ENCODE results near the gene PLAA. TPM values are rescaled to one million over a fixed set of nuclear protein-coding genes. Genes with fewer than 3 reads are reported as not detected.

The PLAA gene
- total RNA-seq, 1 experiment from 2014 or later: 28.1 TPM

- H3K4me1 Mint-ChIP-seq (ENCODE audit: low read depth, unreplicated experiment): no peaks in the 10 kb centered on the region
- CTCF ChIA-PET: no interaction called here
- DNase-seq: peak; percentile 24
- H3K27me3 Mint-ChIP-seq (ENCODE audit: unreplicated experiment): no peaks in the 10 kb centered on the region
- no TSS peak for BruUV-seq (replicated peaks)
- no peaks in the 10 kb centered on the region for H3K9me3 Mint-ChIP-seq (ENCODE audit: low read depth, unreplicated experiment)
- peak; percentile 26 for TF ChIP-seq CTCF (IDR thresholded peaks at IDR 0.05; ENCODE audit: unreplicated experiment)
- no peak overlapping the region for H3K4me3 Mint-ChIP-seq (ENCODE audit: low read depth, unreplicated experiment)
- intact Hi-C loops (cut with micrococcal nuclease; ENCODE audit: unreplicated experiment): no loop called here
- no peak overlapping the region for H3K27ac Mint-ChIP-seq (ENCODE audit: unreplicated experiment)
- H3K36me3 Mint-ChIP-seq (ENCODE audit: insufficient read depth, unreplicated experiment): no peaks in the 10 kb centered on the region
These were observed 29.0 kb upstream of the PLAA start for GRCh38 chr9:26975728-26976707.

- no peak for TF ChIP-seq CTCF (IDR thresholded peaks at IDR 0.05; ENCODE audit: unreplicated experiment)
- CTCF ChIA-PET: no interaction called here
- DNase-seq: no peak
- no peaks in the 10 kb centered on the region for H3K27me3 Mint-ChIP-seq (ENCODE audit: unreplicated experiment)
- H3K4me3 Mint-ChIP-seq (ENCODE audit: low read depth, unreplicated experiment): no peak overlapping the region
- intact Hi-C loops (cut with micrococcal nuclease; ENCODE audit: unreplicated experiment): no loop called here
- H3K36me3 Mint-ChIP-seq (ENCODE audit: insufficient read depth, unreplicated experiment): no peaks in the 10 kb centered on the region
- no peaks in the 10 kb centered on the region for H3K4me1 Mint-ChIP-seq (ENCODE audit: low read depth, unreplicated experiment)
- H3K27ac Mint-ChIP-seq (ENCODE audit: unreplicated experiment): no peak overlapping the region
- BruUV-seq (replicated peaks): no TSS peak
- no peaks in the 10 kb centered on the region for H3K9me3 Mint-ChIP-seq (ENCODE audit: low read depth, unreplicated experiment)
These were observed 27.9 kb upstream of the PLAA start for GRCh38 chr9:26974927-26975326.

- H3K36me3 Mint-ChIP-seq (ENCODE audit: insufficient read depth, unreplicated experiment): no peaks in the 10 kb centered on the region
- CTCF ChIA-PET: no interaction called here
- BruUV-seq (replicated peaks): no TSS peak
- no peak for DNase-seq
- no peak for TF ChIP-seq CTCF (IDR thresholded peaks at IDR 0.05; ENCODE audit: unreplicated experiment)
- H3K27me3 Mint-ChIP-seq (ENCODE audit: unreplicated experiment): no peaks in the 10 kb centered on the region
- intact Hi-C loops (cut with micrococcal nuclease; ENCODE audit: unreplicated experiment): no loop called here
- no peaks in the 10 kb centered on the region for H3K4me1 Mint-ChIP-seq (ENCODE audit: low read depth, unreplicated experiment)
- no peak overlapping the region for H3K27ac Mint-ChIP-seq (ENCODE audit: unreplicated experiment)
- H3K4me3 Mint-ChIP-seq (ENCODE audit: low read depth, unreplicated experiment): no peak overlapping the region
- H3K9me3 Mint-ChIP-seq (ENCODE audit: low read depth, unreplicated experiment): no peaks in the 10 kb centered on the region
These were observed 26.9 kb upstream of the PLAA start for GRCh38 chr9:26973989-26974388.

GRCh38 chr9:26971721-26972120 lies 24.7 kb upstream of the PLAA start:
- Mint-ChIP-seq H3K4me3 (ENCODE audit: low read depth, unreplicated experiment) (no peak overlapping the region), H3K27ac (ENCODE audit: unreplicated experiment) (no peak overlapping the region), H3K4me1 (ENCODE audit: low read depth, unreplicated experiment) (no peaks in the 10 kb centered on the region), H3K36me3 (ENCODE audit: insufficient read depth, unreplicated experiment) (no peaks in the 10 kb centered on the region), H3K27me3 (ENCODE audit: unreplicated experiment) (no peaks in the 10 kb centered on the region), H3K9me3 (ENCODE audit: low read depth, unreplicated experiment) (no peaks in the 10 kb centered on the region)
- no peak for DNase-seq
- intact Hi-C loops (cut with micrococcal nuclease; ENCODE audit: unreplicated experiment): no loop called here
- BruUV-seq (replicated peaks): no TSS peak
- TF ChIP-seq CTCF (IDR thresholded peaks at IDR 0.05; ENCODE audit: unreplicated experiment): no peak
- CTCF ChIA-PET: interaction anchor here (0.6 kb wide), 1 partner anchor 518 kb away, joined by 4 read pairs; no protein-coding TSS in a partner anchor

Measured in Calu3 (cell line).